CD4-positive, alpha-beta T cell (primary cell): ENCODE results near the gene PIAS4. TPM values are rescaled to one million over a fixed set of nuclear protein-coding genes. Genes with fewer than 3 reads are reported as not detected.

Experiments
- ATAC-seq: fragments of 200-7000 bp; cut with Tn5 transposase; one replicate; pipeline ENCODE4 v1.10.0; 2022; ENCODE audit warnings: mild to moderate bottlenecking; ENCODE audit not compliant: poor library complexity
- CTCF ChIA-PET: fragments of 350-600 bp; sonication (Branson Sonifier 250); formaldehyde crosslinking; loops from one replicate; lab custom pipeline; 2021; ENCODE audit warnings: antibody characterized with exemption, inconsistent platforms; lab: Charles Lee
- POLR2A ChIA-PET: fragments of 350-600 bp; sonication (Branson Sonifier 250); formaldehyde crosslinking; loops from one replicate; lab custom pipeline; 2021; ENCODE audit warnings: antibody characterized with exemption, inconsistent platforms; lab: Charles Lee
- DNase-seq, 14 experiments: peaks; one replicate each; pipeline ENCODE4 v3.0.0-alpha.2; 2013 to 2020; ENCODE audit warnings: mixed read lengths in 2 of 14
- H3K27ac ChIP-seq, 2 donors: one replicate each; pipeline versions ENCODE4 v1.5.1 to v1.7.0; 2013; ENCODE audit warnings: low read length in 2 of 2, low read depth in 1 of 2, mild to moderate bottlenecking in 1 of 2
- H3K27me3 ChIP-seq, 2 experiments: 1 replicate in 1 of 2; 2 replicates in 1 of 2; pipeline versions ENCODE4 v1.6.1 to v1.7.0; 2013; ENCODE audit warnings: low read length in 2 of 2, control low read depth in 1 of 2, mild to moderate bottlenecking in 1 of 2, moderate library complexity in 1 of 2; ENCODE audit not compliant: insufficient read depth in 2 of 2, control insufficient read depth in 1 of 2
- H3K36me3 ChIP-seq: one replicate; pipeline ENCODE4 v1.6.1; 2013; ENCODE audit warnings: low read length, control low read depth; ENCODE audit not compliant: insufficient read depth
- H3K4me1 ChIP-seq: one replicate; pipeline ENCODE4 v1.6.1; 2013; ENCODE audit warnings: low read length, control low read depth; ENCODE audit not compliant: insufficient read depth
- H3K4me3 ChIP-seq: one replicate; pipeline ENCODE4 v1.5.1; 2013; ENCODE audit warnings: mild to moderate bottlenecking, low read length, moderate library complexity
- H3K9me3 ChIP-seq, 2 experiments: 1 replicate in 1 of 2; 2 replicates in 1 of 2; pipeline versions ENCODE4 v1.6.1 to v1.7.0; 2013; ENCODE audit warnings: low read length in 2 of 2, mild to moderate bottlenecking in 2 of 2, control low read depth in 1 of 2, moderate library complexity in 1 of 2; ENCODE audit not compliant: control insufficient read depth in 1 of 2, insufficient read depth in 1 of 2
- H3K27ac Mint-ChIP-seq: one replicate; pipeline ENCODE4 v1.8.0; 2020; ENCODE audit warnings: mixed read lengths
- H3K27me3 Mint-ChIP-seq: one replicate; pipeline ENCODE4 v1.8.0; 2021; ENCODE audit warnings: mixed read lengths
- H3K36me3 Mint-ChIP-seq: one replicate; pipeline ENCODE4 v1.8.0; 2021; ENCODE audit warnings: low read depth, mixed read lengths
- H3K4me1 Mint-ChIP-seq: one replicate; pipeline ENCODE4 v1.8.0; 2021; ENCODE audit warnings: low read depth, mixed read lengths
- H3K4me3 Mint-ChIP-seq: one replicate; pipeline ENCODE4 v1.8.0; 2020; ENCODE audit warnings: mild to moderate bottlenecking, mixed read lengths
- H3K9me3 Mint-ChIP-seq: one replicate; pipeline ENCODE4 v1.8.0; 2020; ENCODE audit warnings: mixed read lengths
- CTCF ChIP-seq: fragments of 200-600 bp; IDR thresholded peaks from one replicate; pipeline ENCODE4 v1.8.0; 2022; ENCODE audit warnings: antibody characterized with exemption, mild to moderate bottlenecking
- intact Hi-C, 2 experiments: fragments of 100-400 bp; cut with DNase I in 1 of 2; cut with micrococcal nuclease in 1 of 2; formaldehyde crosslinking; loops; one replicate each; pipeline versions ENCODE4 v1.15.1 to v1.9.0; 2023 to 2025; cut with DNase I, micrococcal nuclease
- total RNA-seq, 174 experiments: library from RNA in 2 of 174; stranded (reverse) in 2 of 174; gene quantifications; one replicate each; pipeline ENCODE4 v1.2.3 and lab custom pipeline; 2021 to 2026

The PIAS4 gene
- total RNA-seq, 2 experiments from 2014 or later = 14.5 to 16.5 TPM

DNA sequence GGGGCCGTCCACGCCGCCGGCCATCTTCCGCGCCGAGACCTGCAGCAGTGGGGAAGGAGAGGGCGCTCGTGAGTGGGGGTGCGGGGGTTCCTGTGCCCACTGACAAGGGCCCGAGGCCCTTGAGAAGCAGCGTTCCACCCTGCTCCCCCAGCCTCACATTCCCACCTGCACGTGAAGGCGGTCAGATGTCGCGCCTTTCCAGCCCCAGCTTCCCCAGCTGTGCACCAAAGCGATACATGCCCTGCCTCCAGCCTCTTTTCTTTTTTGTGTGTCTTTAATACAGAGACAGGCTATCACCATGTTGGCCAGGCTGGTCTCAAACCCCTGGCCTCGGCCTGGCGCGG, 47.6 kb downstream of the PIAS4 start:
- peaks cover 54% of the 10 kb centered on the region for H3K4me1 ChIP-seq

DNA sequence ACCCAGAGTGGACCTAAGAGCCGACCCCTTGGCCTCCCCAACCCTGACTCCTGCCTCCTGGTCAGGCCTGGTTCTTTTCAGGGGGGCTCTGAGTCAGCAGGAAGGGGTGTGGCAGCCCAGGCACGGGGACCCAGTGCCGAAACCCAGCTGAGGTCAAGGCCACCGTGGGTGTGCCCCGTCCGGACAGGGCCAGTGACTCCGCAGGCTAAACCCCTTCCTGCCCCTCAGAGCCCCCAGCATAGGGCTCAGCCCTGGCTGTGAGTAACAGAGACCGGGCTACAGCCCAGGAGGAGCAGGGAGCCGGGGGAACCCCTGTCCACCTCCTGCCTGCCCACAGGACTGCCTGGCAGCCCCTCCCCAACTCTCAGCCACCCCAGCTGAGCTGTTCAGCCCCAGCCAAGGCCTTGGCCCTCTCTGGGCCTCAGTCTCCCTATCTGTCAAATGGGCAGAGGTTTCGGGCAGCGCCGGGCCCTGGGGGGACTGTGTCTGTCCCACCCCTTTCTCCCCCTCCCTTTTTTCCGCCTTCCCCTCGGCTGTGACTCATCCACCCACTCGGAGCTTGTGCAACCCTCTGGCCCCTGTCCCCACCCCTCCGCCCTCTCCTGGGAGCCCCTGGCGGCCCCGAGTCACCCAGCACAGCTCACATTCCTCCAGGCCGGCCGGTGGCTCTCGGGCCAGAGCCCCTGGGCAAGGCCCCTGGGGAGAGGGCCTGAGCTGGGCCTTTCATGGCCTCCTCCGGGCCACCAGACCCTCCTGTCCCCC, 50.6 kb downstream of the PIAS4 start:
- Histone ChIP-seq H3K36me3 (peaks cover 44% of the 10 kb centered on the region), H3K27ac (peak overlapping the region; percentile 64 to 86), H3K4me3 (no peak overlapping the region), H3K4me1 (peaks cover 69% of the 10 kb centered on the region), H3K27me3 (no peaks in the 10 kb centered on the region), H3K9me3 (no peaks in the 10 kb centered on the region)
- POLR2A ChIA-PET = interaction anchor here (1.1 to 2.1 kb wide), 3 partner anchors 9 to 73 kb away, joined by 4 to 6 read pairs (median 4); partner anchors contain the start of genes EEF2 and ZBTB7A
- Mint-ChIP-seq H3K4me1 (peaks cover 24% of the 10 kb centered on the region), H3K27ac (peak overlapping the region; percentile 67), H3K4me3 (no peak overlapping the region), H3K36me3 (peaks cover 33% of the 10 kb centered on the region), H3K9me3 (no peaks in the 10 kb centered on the region), H3K27me3 (no peaks in the 10 kb centered on the region)
- intact Hi-C loops = no loop called here
- no peak for TF ChIP-seq CTCF
- DNase-seq = peak in 8 of 14 experiments; percentile 16 to 78 (median 34)
- peak; percentile 13 for ATAC-seq
- CTCF ChIA-PET = interaction anchor here (1.0 to 1.8 kb wide), 3 partner anchors 46 to 82 kb away, joined by 3 to 10 read pairs (median 5); no protein-coding TSS in a partner anchor

More for the DNA sequence above, 47.6 kb downstream of the PIAS4 start:
- DNase-seq (no peak), ATAC-seq (no peak)
- Mint-ChIP-seq H3K27ac (no peak overlapping the region), H3K27me3 (no peaks in the 10 kb centered on the region), H3K9me3 (no peaks in the 10 kb centered on the region), H3K4me1 (peaks cover 30% of the 10 kb centered on the region), H3K4me3 (no peak overlapping the region), H3K36me3 (peaks cover 53% of the 10 kb centered on the region)
- Histone ChIP-seq H3K27me3 (no peaks in the 10 kb centered on the region), H3K27ac (no peak overlapping the region), H3K4me3 (no peak overlapping the region), H3K9me3 (no peaks in the 10 kb centered on the region), H3K36me3 (peaks cover 50% of the 10 kb centered on the region)
- ChIA-PET POLR2A (no interaction called here), CTCF (no interaction called here)
- intact Hi-C loops = no loop called here
- TF ChIP-seq CTCF = no peak

DNA sequence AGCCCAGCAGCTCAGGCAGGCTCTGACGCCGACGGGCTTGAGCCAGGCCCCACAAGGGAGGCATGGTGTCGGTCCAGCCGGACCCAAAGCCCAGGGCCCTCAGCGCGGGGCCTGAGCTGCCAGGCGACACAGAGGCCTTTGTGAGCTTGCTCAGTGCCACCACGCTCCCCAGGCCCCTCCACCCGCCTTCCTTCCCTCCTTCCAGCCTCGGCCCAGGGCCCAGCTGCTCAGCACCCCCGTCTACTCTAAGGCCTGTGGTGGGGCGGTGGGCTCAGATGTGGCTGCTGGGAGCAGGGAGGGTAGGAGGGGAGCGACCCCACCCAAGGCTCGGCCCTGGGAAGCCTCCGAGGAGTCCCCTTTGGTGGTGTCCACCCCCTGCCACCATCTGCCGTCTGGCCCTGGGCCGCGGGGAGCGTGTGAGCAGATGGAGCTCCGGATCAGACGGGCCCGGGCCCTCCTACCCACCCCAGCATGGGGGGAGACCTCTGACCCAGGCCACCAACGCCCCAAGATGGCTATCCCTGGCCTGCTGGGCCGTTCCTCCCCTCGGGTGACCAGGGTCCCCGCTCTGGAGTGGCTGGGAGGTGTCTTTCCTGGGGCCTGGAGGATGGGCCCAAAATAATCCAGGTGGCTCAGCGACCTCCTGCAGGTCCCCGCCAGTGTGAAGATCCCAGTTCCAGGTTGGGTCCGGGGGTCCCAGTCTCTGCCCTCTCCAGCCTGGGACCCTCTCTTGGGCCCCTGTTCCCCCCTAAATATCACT, 51.3 kb downstream of the PIAS4 start:
- Histone ChIP-seq H3K4me3 (no peak overlapping the region), H3K27me3 (no peaks in the 10 kb centered on the region), H3K4me1 (peaks cover 69% of the 10 kb centered on the region), H3K9me3 (no peaks in the 10 kb centered on the region), H3K27ac (peak overlapping the region; percentile 64 to 86), H3K36me3 (peaks cover 44% of the 10 kb centered on the region)
- ATAC-seq = no peak
- Mint-ChIP-seq H3K27me3 (no peaks in the 10 kb centered on the region), H3K9me3 (no peaks in the 10 kb centered on the region), H3K36me3 (peaks cover 29% of the 10 kb centered on the region), H3K4me3 (no peak overlapping the region), H3K27ac (peak overlapping the region; percentile 42), H3K4me1 (peaks cover 21% of the 10 kb centered on the region)
- no peak for TF ChIP-seq CTCF
- ChIA-PET CTCF (interaction anchor here (1.0 to 1.8 kb wide), 3 partner anchors 71 to 81 kb away, joined by 3 to 10 read pairs (median 5); no protein-coding TSS in a partner anchor), POLR2A (interaction anchor here (1.8 to 2.1 kb wide), 2 partner anchors 56 to 74 kb away, joined by 4 to 6 read pairs; partner anchors contain the start of gene EEF2)
- DNase-seq = peak in 1 of 14 experiments; percentile 41
- intact Hi-C loops = no loop called here
